KOPT-K1 (cell line): ENCODE results near the gene TWNK.
"Not testable (repeated sequence)": the region's sequence is repeated elsewhere in the genome, so short reads cannot be mapped to it uniquely, and the experiment has no call there.

ENCODE experiments used
- H3K27ac ChIP-seq: fragments of 200-600 bp; sonication (generic); 2 replicates; pipeline ENCODE4 v1.5.1; 2016; ENCODE audit warnings: antibody characterized with exemption, mild to moderate bottlenecking, low read depth, low read length; ENCODE audit not compliant: poor library complexity, severe bottlenecking
- H3K36me3 ChIP-seq: fragments of 200-600 bp; sonication (generic); 2 replicates; pipeline ENCODE4 v1.5.1; 2017; ENCODE audit warnings: antibody characterized with exemption, mild to moderate bottlenecking, low read length, moderate library complexity; ENCODE audit not compliant: insufficient read depth
- H3K9me3 ChIP-seq: fragments of 200-600 bp; sonication (generic); 2 replicates; pipeline ENCODE4 v1.5.1; 2017; ENCODE audit warnings: antibody characterized with exemption, low read length, mild to moderate bottlenecking; ENCODE audit not compliant: insufficient read depth, poor library complexity, severe bottlenecking

Gene TWNK

DNA sequence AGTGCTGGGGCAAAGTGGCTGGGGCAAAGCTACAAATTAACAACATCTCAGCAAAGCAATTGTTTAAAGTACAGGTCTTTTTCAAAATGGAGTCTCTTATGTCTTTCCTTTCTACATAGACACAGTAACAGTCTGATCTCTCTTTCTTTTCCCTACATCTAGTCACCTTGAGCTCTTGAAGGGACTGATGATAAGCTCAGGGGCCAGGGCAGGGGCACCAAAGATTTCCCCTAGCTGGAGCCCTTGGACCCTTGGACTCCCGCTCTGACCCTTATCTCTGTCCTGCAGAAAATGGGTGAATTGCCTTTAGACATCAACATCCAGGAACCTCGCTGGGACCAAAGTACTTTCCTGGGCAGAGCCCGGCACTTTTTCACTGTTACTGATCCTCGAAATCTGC, 47.1 kb downstream of the TWNK start:
- H3K36me3 ChIP-seq, H3K9me3 ChIP-seq, H3K27ac ChIP-seq: not testable (repeated sequence)

DNA sequence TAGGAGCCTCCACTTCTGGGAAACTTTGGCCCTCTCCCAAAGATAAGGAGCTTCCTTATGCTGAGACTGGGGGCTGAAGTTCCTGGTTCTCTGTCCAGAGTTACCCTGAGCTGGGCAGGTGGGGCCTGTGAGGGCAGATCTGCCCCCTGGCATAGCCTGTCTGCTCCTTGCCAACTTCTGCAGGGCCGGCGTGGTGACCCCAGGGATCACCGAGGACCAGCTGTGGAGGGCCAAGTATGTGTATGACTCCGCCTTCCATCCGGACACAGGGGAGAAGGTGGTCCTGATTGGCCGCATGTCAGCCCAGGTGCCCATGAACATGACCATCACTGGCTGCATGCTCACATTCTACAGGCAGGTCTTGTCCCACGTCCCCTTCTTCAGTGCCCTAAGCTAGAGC, 48.0 kb downstream of the TWNK start:
- no peaks in the 10 kb centered on the region for H3K9me3 ChIP-seq
- no peaks in the 10 kb centered on the region for H3K36me3 ChIP-seq
- H3K27ac ChIP-seq = no peak overlapping the region

GRCh38 chr10:101035916-101036702, 48.8 kb downstream of the TWNK start:
- Histone ChIP-seq H3K36me3 (no peaks in the 10 kb centered on the region), H3K27ac (no peak overlapping the region), H3K9me3 (no peaks in the 10 kb centered on the region)

DNA sequence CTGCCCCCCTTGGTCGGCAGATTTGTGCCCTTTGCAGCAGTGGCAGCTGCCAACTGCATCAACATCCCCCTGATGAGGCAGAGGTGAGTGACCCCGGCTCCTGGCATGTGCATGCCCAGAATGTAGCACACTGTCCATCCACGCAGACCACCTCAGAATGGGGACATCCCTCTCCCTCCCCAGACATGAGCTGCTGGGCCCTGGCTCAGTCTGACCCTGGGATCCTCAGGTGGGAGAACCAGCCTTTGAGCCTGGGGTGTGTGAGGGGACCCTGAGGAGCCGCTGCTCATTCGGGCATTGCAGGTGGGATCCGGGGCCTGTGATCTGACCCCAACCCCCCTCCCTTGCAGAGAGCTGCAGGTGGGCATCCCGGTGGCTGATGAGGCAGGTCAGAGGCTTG, 49.4 kb downstream of the TWNK start:
- Histone ChIP-seq H3K36me3 (no peaks in the 10 kb centered on the region), H3K9me3 (no peaks in the 10 kb centered on the region), H3K27ac (no peak overlapping the region)

- Histone ChIP-seq H3K27ac (no peak overlapping the region), H3K36me3 (no peaks in the 10 kb centered on the region), H3K9me3 (no peaks in the 10 kb centered on the region)
Observed at GRCh38 chr10:101038484-101038883, 51.1 kb downstream of the TWNK start.

- Histone ChIP-seq H3K36me3 (no peaks in the 10 kb centered on the region), H3K27ac (no peak overlapping the region), H3K9me3 (no peaks in the 10 kb centered on the region)
Observed at GRCh38 chr10:101040061-101040460, 52.7 kb downstream of the TWNK start.

- Histone ChIP-seq H3K36me3 (no peaks in the 10 kb centered on the region), H3K9me3 (no peaks in the 10 kb centered on the region), H3K27ac (no peak overlapping the region)
Observed at GRCh38 chr10:101040851-101041250, 53.5 kb downstream of the TWNK start.

DNA sequence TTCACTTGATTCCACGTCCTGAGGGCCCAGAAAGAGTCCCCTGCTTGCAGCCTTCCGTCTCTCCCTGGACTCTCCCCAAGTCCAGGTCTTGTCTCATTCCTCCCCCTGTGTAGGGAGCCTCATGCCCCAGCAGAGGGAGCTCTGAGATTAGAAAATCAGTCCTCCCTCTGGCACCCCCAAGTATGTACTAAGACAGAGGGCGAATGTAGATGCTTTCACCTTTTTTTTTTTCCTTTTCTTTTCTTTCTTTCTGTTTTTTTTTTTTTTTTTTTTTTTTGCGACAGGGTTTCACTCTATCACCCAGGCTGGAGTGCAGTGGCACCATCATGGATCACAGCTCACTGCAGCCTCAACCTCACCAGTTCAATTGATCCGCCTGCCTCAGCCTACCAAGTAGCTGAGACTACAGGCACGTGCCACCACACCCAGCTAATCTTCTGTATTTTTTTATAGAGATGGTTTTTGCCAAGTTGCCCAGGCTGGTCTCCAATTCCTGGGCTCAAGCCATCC, 54.0 kb downstream of the TWNK start:
- no peak overlapping the region for H3K27ac ChIP-seq
- no peaks in the 10 kb centered on the region for H3K36me3 ChIP-seq
- H3K9me3 ChIP-seq = no peaks in the 10 kb centered on the region

- Histone ChIP-seq H3K9me3 (no peaks in the 10 kb centered on the region), H3K36me3 (no peaks in the 10 kb centered on the region), H3K27ac (peak overlapping the region; percentile 58)
Observed at GRCh38 chr10:101042118-101042517, 54.8 kb downstream of the TWNK start.

GRCh38 chr10:101042667-101043362, 55.5 kb downstream of the TWNK start:
- Histone ChIP-seq H3K9me3 (no peaks in the 10 kb centered on the region), H3K36me3 (no peaks in the 10 kb centered on the region), H3K27ac (peak overlapping the region; percentile 58)

DNA sequence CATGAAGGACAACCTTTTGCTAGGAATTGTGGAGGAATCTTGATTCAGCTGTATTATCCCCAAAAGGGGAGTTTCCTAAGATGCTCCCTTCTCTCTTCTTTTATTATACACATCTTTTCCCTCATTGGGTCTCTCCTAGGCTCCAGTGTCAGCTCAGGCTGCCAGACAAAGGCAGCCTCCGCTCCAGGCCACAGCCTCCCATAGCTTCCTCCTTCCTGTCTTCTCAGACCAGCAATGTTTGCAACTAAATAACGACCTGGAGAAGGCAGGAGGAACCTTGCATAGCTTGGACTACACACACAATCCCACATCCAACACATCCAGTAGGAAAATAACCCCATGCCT, 56.0 kb downstream of the TWNK start:
- H3K9me3 ChIP-seq = no peaks in the 10 kb centered on the region
- H3K27ac ChIP-seq = peak overlapping the region; percentile 58
- H3K36me3 ChIP-seq = no peaks in the 10 kb centered on the region
